Measurements from ENCODE around the gene MEGF9. TPM values are rescaled to one million over a fixed set of nuclear protein-coding genes. Genes with fewer than 3 reads are reported as not detected.

The MEGF9 gene
- total and polyA plus RNA-seq, 2 donors (not counting 1 experiment from before 2014, with no cell fraction given), result 3.5 to 11.3 TPM

DNA sequence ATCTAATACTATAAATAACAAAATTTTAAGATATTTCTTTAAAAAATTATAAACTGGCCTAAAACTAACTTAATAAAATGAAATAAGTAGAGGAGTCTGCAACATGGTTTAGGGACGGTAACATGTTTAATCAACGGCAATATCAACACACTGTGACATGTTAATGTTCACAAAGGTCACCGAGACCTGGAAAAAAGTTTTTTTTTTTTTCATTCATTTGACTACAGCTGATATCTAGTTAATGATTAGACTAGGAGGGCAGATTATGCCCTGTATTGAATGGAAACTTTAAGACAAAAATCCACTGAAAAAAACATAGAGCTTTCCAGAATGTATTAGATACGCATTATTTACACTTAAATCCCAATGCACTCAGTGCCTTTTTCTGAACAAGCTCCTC is 67.3 kb downstream of the MEGF9 start:
- no peak for DNase-seq
- no peak overlapping the region for H3K4me3 ChIP-seq (ENCODE audit: control extremely low read depth in 1 of 5, extremely low read depth in 1 of 5, insufficient read depth in 1 of 5, low read depth in 2 of 5, low read length in 4 of 5)
- H4K20me1 ChIP-seq (ENCODE audit: control insufficient read depth, insufficient read depth, low read length, poor library complexity, severe bottlenecking), result no peaks in the 10 kb centered on the region
- Mint-ChIP-seq H3K27me3 (no peaks in the 10 kb centered on the region), H3K4me1 (no peaks in the 10 kb centered on the region), H3K9me3 (ENCODE audit: insufficient read depth) (no peaks in the 10 kb centered on the region), H3K27ac (no peak overlapping the region), H3K4me3 (no peak overlapping the region)
- peaks cover 6% of the 10 kb centered on the region for H3K79me2 ChIP-seq (ENCODE audit: control insufficient read depth, insufficient read depth, low read length)
- H3K27me3 ChIP-seq (replicated peaks in 1 of 4; ENCODE audit: control extremely low read depth in 1 of 4, control insufficient read depth in 3 of 4, insufficient read depth in 4 of 4, low read length in 3 of 4), result no peaks in the 10 kb centered on the region
- no peak overlapping the region for H3K9ac ChIP-seq (ENCODE audit: low read length)
- H2AFZ ChIP-seq (ENCODE audit: insufficient read depth, low read depth, low read length, poor library complexity, severe bottlenecking), result no peak overlapping the region
- H3K36me3 ChIP-seq (replicated peaks in 1 of 2; ENCODE audit: control extremely low read depth in 1 of 2, control insufficient read depth in 1 of 2, extremely low read depth in 1 of 2, insufficient read depth in 2 of 2, low read length in 1 of 2), result no peaks in the 10 kb centered on the region
- intact Hi-C loops (cut with micrococcal nuclease), result no loop called here
- no peaks in the 10 kb centered on the region for H3K9me3 ChIP-seq (ENCODE audit: control extremely low read depth in 1 of 3, control insufficient read depth in 2 of 3, insufficient read depth in 1 of 3, low read length in 2 of 3)
- TF ChIP-seq, protein P1, sequence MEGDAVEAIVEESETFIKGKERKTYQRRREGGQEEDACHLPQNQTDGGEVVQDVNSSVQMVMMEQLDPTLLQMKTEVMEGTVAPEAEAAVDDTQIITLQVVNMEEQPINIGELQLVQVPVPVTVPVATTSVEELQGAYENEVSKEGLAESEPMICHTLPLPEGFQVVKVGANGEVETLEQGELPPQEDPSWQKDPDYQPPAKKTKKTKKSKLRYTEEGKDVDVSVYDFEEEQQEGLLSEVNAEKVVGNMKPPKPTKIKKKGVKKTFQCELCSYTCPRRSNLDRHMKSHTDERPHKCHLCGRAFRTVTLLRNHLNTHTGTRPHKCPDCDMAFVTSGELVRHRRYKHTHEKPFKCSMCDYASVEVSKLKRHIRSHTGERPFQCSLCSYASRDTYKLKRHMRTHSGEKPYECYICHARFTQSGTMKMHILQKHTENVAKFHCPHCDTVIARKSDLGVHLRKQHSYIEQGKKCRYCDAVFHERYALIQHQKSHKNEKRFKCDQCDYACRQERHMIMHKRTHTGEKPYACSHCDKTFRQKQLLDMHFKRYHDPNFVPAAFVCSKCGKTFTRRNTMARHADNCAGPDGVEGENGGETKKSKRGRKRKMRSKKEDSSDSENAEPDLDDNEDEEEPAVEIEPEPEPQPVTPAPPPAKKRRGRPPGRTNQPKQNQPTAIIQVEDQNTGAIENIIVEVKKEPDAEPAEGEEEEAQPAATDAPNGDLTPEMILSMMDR (IDR thresholded peaks at IDR 0.05), result no peak
- no peak for TF ChIP-seq EZH2 (IDR thresholded peaks at IDR 0.05; ENCODE audit: borderline replicate concordance, insufficient read depth, low read depth, low read length, poor library complexity, severe bottlenecking)
- POLR2A ChIA-PET, result no interaction called here
- H3K4me1 ChIP-seq (ENCODE audit: control insufficient read depth in 2 of 2, insufficient read depth in 2 of 2, low read length in 2 of 2), result no peaks in the 10 kb centered on the region
- CTCF ChIA-PET, result interaction anchor here (1.0 kb wide), 1 partner anchor 109 kb away, joined by 3 read pairs; no protein-coding TSS in a partner anchor
- no CpG with 5 or more reads among the region's 4 CpGs for WGBS (ENCODE audit: insufficient coverage)
- no peak for ATAC-seq (ENCODE audit: low read depth)
- no peak overlapping the region for H3K4me2 ChIP-seq (replicated peaks; ENCODE audit: low read depth, low read length, poor library complexity, severe bottlenecking)
- no peak overlapping the region for H3K27ac ChIP-seq (ENCODE audit: low read length in 2 of 2)

DNA sequence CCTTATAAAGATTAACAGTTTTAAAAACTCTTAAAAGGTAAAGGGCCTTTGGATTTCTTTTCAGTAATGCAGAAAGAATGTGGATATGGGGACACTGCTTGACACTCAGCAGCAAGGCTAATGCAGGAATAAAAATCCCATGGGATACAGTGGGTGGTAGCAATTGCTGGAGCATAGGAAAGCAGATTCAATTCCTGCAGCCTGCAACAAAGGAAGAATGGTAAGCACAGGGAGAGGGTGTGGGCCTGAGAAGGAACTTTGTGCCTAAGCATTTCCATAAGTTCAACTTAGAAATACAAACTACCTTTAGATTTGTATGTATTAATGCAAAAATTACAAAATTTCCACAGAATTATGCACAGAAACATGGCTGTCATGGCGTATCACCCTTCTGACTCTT is 68.5 kb downstream of the MEGF9 start:
- ATAC-seq (ENCODE audit: low read depth) (no peak), DNase-seq (no peak)
- no peaks in the 10 kb centered on the region for H3K27me3 Mint-ChIP-seq
- no peak overlapping the region for H3K27ac Mint-ChIP-seq
- no peaks in the 10 kb centered on the region for H3K36me3 ChIP-seq (replicated peaks in 1 of 2; ENCODE audit: control extremely low read depth in 1 of 2, control insufficient read depth in 1 of 2, extremely low read depth in 1 of 2, insufficient read depth in 2 of 2, low read length in 1 of 2)
- no peak overlapping the region for H3K9ac ChIP-seq (ENCODE audit: low read length)
- ChIA-PET POLR2A (no interaction called here), CTCF (no interaction called here)
- H2AFZ ChIP-seq (ENCODE audit: insufficient read depth, low read depth, low read length, poor library complexity, severe bottlenecking), result no peak overlapping the region
- H3K79me2 ChIP-seq (ENCODE audit: control insufficient read depth, insufficient read depth, low read length), result peaks cover 5% of the 10 kb centered on the region
- 100% methylated on average over 1 of the region's 1 CpG for WGBS (ENCODE audit: insufficient coverage)
- no peak for TF ChIP-seq EZH2 (IDR thresholded peaks at IDR 0.05; ENCODE audit: borderline replicate concordance, insufficient read depth, low read depth, low read length, poor library complexity, severe bottlenecking)
- TF ChIP-seq, protein P1 (IDR thresholded peaks at IDR 0.05), result no peak
- H3K27me3 ChIP-seq (replicated peaks in 1 of 4; ENCODE audit: control extremely low read depth in 1 of 4, control insufficient read depth in 3 of 4, insufficient read depth in 4 of 4, low read length in 3 of 4), result no peaks in the 10 kb centered on the region
- H3K4me2 ChIP-seq (replicated peaks; ENCODE audit: low read depth, low read length, poor library complexity, severe bottlenecking), result no peak overlapping the region
- no peak overlapping the region for H3K27ac ChIP-seq (ENCODE audit: low read length in 2 of 2)
- H3K4me1 Mint-ChIP-seq, result no peaks in the 10 kb centered on the region
- no peaks in the 10 kb centered on the region for H3K9me3 Mint-ChIP-seq (ENCODE audit: insufficient read depth)
- no peak overlapping the region for H3K4me3 Mint-ChIP-seq
- intact Hi-C loops (cut with micrococcal nuclease), result no loop called here
- H3K4me1 ChIP-seq (ENCODE audit: control insufficient read depth in 2 of 2, insufficient read depth in 2 of 2, low read length in 2 of 2), result no peaks in the 10 kb centered on the region
- H3K9me3 ChIP-seq (ENCODE audit: control extremely low read depth in 1 of 3, control insufficient read depth in 2 of 3, insufficient read depth in 1 of 3, low read length in 2 of 3), result no peaks in the 10 kb centered on the region
- H3K4me3 ChIP-seq (ENCODE audit: control extremely low read depth in 1 of 5, extremely low read depth in 1 of 5, insufficient read depth in 1 of 5, low read depth in 2 of 5, low read length in 4 of 5), result no peak overlapping the region
- no peaks in the 10 kb centered on the region for H4K20me1 ChIP-seq (ENCODE audit: control insufficient read depth, insufficient read depth, low read length, poor library complexity, severe bottlenecking)
